ENCODE results near the gene HAL. TPM values are rescaled to one million over a fixed set of nuclear protein-coding genes. Genes with fewer than 3 reads are reported as not detected.

HAL gene, protein sequence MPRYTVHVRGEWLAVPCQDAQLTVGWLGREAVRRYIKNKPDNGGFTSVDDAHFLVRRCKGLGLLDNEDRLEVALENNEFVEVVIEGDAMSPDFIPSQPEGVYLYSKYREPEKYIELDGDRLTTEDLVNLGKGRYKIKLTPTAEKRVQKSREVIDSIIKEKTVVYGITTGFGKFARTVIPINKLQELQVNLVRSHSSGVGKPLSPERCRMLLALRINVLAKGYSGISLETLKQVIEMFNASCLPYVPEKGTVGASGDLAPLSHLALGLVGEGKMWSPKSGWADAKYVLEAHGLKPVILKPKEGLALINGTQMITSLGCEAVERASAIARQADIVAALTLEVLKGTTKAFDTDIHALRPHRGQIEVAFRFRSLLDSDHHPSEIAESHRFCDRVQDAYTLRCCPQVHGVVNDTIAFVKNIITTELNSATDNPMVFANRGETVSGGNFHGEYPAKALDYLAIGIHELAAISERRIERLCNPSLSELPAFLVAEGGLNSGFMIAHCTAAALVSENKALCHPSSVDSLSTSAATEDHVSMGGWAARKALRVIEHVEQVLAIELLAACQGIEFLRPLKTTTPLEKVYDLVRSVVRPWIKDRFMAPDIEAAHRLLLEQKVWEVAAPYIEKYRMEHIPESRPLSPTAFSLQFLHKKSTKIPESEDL
- total RNA-seq: 0.08 and 0.27 TPM in 2 replicates

GRCh38 chr12:95996034-95996658 is at the start of gene HAL:
TSS of gene HAL (minus strand) at chr12:95996344. CDS start at chr12:95995910, 434 bp downstream.

GRCh38 chr12:96035283-96036236 is 39.4 kb upstream of the HAL start, which contains the start of gene LTA4H:
TSS of gene LTA4H (minus strand) at chr12:96035587. CDS start at chr12:96035519, 68 bp downstream.

GRCh38 chr12:95943330-95943842 is 52.8 kb downstream of the HAL start, which contains the start of gene AMDHD1:
TSS of gene AMDHD1 (plus strand) at chr12:95943331. CDS start at chr12:95943399, 68 bp downstream.

GRCh38 chr12:95942524-95943329 is 53.4 kb downstream of the HAL start, which contains the start of gene CCDC38:
TSS of gene CCDC38 (minus strand) at chr12:95942614. CDS start at chr12:95936509, 6,105 bp downstream.

Other genes with a start within 250 kb of the HAL start
- 5.0 and 27.5 TPM in 2 replicates for gene NTN4, start 205.6 kb downstream of the HAL start, total RNA-seq
- gene SNRPF, start 137.4 kb downstream of the HAL start, total RNA-seq: 15.5 and 32.4 TPM in 2 replicates
- not detected in 2 replicates for gene CCDC38, start 53.7 kb downstream of the HAL start, total RNA-seq
- 0.39 and 0.46 TPM in 2 replicates for gene AMDHD1, start 53.0 kb downstream of the HAL start, total RNA-seq
- gene LTA4H, start 39.2 kb upstream of the HAL start, total RNA-seq: 128 and 129 TPM in 2 replicates
- gene ELK3, start 198.0 kb upstream of the HAL start, total RNA-seq: 28.6 and 52.0 TPM in 2 replicates